HepG2 (cell line): ENCODE results near the gene ZFP92. TPM values are rescaled to one million over a fixed set of nuclear protein-coding genes. Genes with fewer than 3 reads are reported as not detected.

Source experiments
- ATAC-seq: fragments of 200-7000 bp; cut with Tn5 transposase; 3 replicates; pipeline ENCODE4 v1.9.1; 2020; ENCODE audit warnings: mild to moderate bottlenecking, moderate library complexity
- BruUV-seq: library from RNA; stranded (reverse); fragments of 400-500 nt; replicated peaks from 2 replicates; lab custom pipeline; 2021; lab: Mats Ljungman, UMichigan
- CTCF ChIA-PET: fragments of 300-600 bp; formaldehyde crosslinking; extraction: SDS; loops from one replicate; lab custom pipeline; 2021; ENCODE audit warnings: low total read pairs, inconsistent platforms, low intra/inter-chr PET ratio; lab: Yijun Ruan, JAX
- POLR2A ChIA-PET: fragments of 350-600 bp; sonication (Branson Sonifier 250); formaldehyde crosslinking; loops from one replicate; lab custom pipeline; 2020; ENCODE audit warnings: antibody characterized with exemption, inconsistent platforms; lab: Yijun Ruan, JAX
- DNase-seq: peaks from one replicate; pipeline ENCODE4 v3.0.0-alpha.2; 2015; ENCODE audit warnings: low spot score
- FAIRE-seq: peaks from 3 replicates; lab custom pipeline; 2011; peaks lifted over from hg19 to GRCh38; lab: Jason Lieb, UNC
- H2AFZ ChIP-seq: one replicate; pipeline ENCODE4 v1.6.1; 2011; ENCODE audit warnings: low read length, inconsistent platforms
- H3K27ac ChIP-seq: fragments of 300-600 bp; 3 replicates; pipeline ENCODE4 v1.8.0; 2011; ENCODE audit warnings: mixed run types, mild to moderate bottlenecking, mixed read lengths, low read length, inconsistent platforms; ENCODE audit not compliant: insufficient read depth; ENCODE audit errors: extremely low read length
- H3K27me3 ChIP-seq, 2 experiments: fragments of 200-600 bp in 1 of 2; 2 replicates in 1 of 2; 3 replicates in 1 of 2; pipeline versions ENCODE4 v1.6.0 to v1.8.0; 2011; ENCODE audit warnings: low read length in 2 of 2, mild to moderate bottlenecking in 2 of 2, moderate library complexity in 2 of 2, inconsistent platforms in 1 of 2; ENCODE audit not compliant: insufficient read depth in 2 of 2, control insufficient read depth in 1 of 2
- H3K36me3 ChIP-seq, 2 experiments: fragments of 200-600 bp in 1 of 2; replicated peaks in 1 of 2; 2 replicates in 1 of 2; 3 replicates in 1 of 2; pipeline versions ENCODE4 v1.5.1 to v1.8.0; 2011; ENCODE audit warnings: low read length in 2 of 2, inconsistent platforms in 1 of 2; ENCODE audit not compliant: insufficient read depth in 2 of 2, control insufficient read depth in 1 of 2
- H3K4me1 ChIP-seq: 2 replicates; pipeline ENCODE4 v1.5.1; 2012; ENCODE audit warnings: low read length, inconsistent platforms; ENCODE audit not compliant: insufficient read depth
- H3K4me2 ChIP-seq: 2 replicates; pipeline ENCODE4 v1.6.0; 2011; ENCODE audit warnings: low read depth, low read length, inconsistent platforms
- H3K4me3 ChIP-seq, 3 experiments: fragments of 200-600 bp in 1 of 3; sonication (generic), shearing (Covaris generic) in 1 of 3; replicated peaks in 1 of 3; 2 replicates each; pipeline ENCODE4 v1.5.1; 2011 to 2016; ENCODE audit warnings: low read length in 3 of 3, inconsistent platforms in 2 of 3, low read depth in 2 of 3, mild to moderate bottlenecking in 2 of 3, control low read depth in 1 of 3, mixed read lengths in 1 of 3; ENCODE audit not compliant: insufficient read depth in 1 of 3
- H3K79me2 ChIP-seq: one replicate; pipeline ENCODE4 v1.6.1; 2011; ENCODE audit warnings: low read length, inconsistent platforms; ENCODE audit not compliant: insufficient read depth
- H3K9ac ChIP-seq: 2 replicates; pipeline ENCODE4 v1.6.0; 2011; ENCODE audit warnings: mild to moderate bottlenecking, low read depth, low read length, inconsistent platforms; ENCODE audit not compliant: insufficient read depth
- H3K9me3 ChIP-seq: 2 replicates; pipeline ENCODE4 v1.5.1; 2012; ENCODE audit warnings: mild to moderate bottlenecking, low read length
- H4K20me1 ChIP-seq: 2 replicates; pipeline ENCODE4 v1.6.0; 2011; ENCODE audit warnings: inconsistent platforms, mild to moderate bottlenecking, low read length, moderate library complexity; ENCODE audit not compliant: insufficient read depth
- GABPB1 ChIP-seq: IDR thresholded peaks from 2 replicates; pipeline ENCODE4 v1.6.1; 2016; ENCODE audit warnings: mild to moderate bottlenecking, missing genetic modification reagents, moderate library complexity, missing compliant biosample characterization
- MAFG ChIP-seq: sonication (generic); formaldehyde crosslinking; IDR thresholded peaks from 2 replicates; pipeline ENCODE4 v1.5.1; 2020; ENCODE audit warnings: mild to moderate bottlenecking, missing genetic modification reagents
- ZIK1 ChIP-seq: sonication (generic); formaldehyde crosslinking; IDR thresholded peaks from 2 replicates; pipeline ENCODE4 v1.5.0; 2020; ENCODE audit warnings: mild to moderate bottlenecking, low read depth, missing genetic modification reagents, borderline replicate concordance
- ZNF570 ChIP-seq: sonication (generic); formaldehyde crosslinking; IDR thresholded peaks from 2 replicates; pipeline ENCODE4 v1.4.0; 2020; ENCODE audit warnings: mild to moderate bottlenecking, missing genetic modification reagents, borderline replicate concordance
- ZNF782 ChIP-seq: sonication (generic); formaldehyde crosslinking; IDR thresholded peaks from 2 replicates; pipeline ENCODE4 v1.4.0; 2020; ENCODE audit warnings: missing genetic modification reagents, mild to moderate bottlenecking, borderline replicate concordance
- WGBS: methylation state at CpG from one replicate; pipeline ENCODE4 v1.1.6; 2017; ENCODE audit warnings: low lambda C conversion rate; 5-methylcytosine and 5-hydroxymethylcytosine counted together
- in situ Hi-C: cut with HindIII; loops from 2 replicates; pipeline ENCODE4 v1.10.0; 2017; ENCODE audit warnings: low pct_unique_long_range_greater_than_20kb; ENCODE audit not compliant: extremely low pct_ligation_motif_present
- intact Hi-C: fragments of 100-400 bp; cut with micrococcal nuclease; formaldehyde crosslinking; loops from one replicate; pipeline ENCODE4 v1.10.0; 2022; ENCODE audit not compliant: unreplicated experiment
- polyA plus RNA-seq, 8 experiments: library from polyadenylated mRNA; depleted of rRNA in 3 of 8; stranded (reverse) in 7 of 8; unstranded in 1 of 8; fragments of >200 nt; fragmentation: Illumina TruSeq in 4 of 8; extraction: Trizol in 4 of 8; gene quantifications; 2 replicates each; pipeline versions ENCODE4 v1.2.1 to v1.2.3, GENCODE V29; 2011 to 2016; ENCODE audit warnings: low read depth in 4 of 8, missing spikeins in 1 of 8, mixed read lengths in 1 of 8; ENCODE audit not compliant: insufficient read depth in 1 of 8
- total RNA-seq, 5 experiments: library from RNA; depleted of rRNA; stranded (reverse); fragments of >200 nt; fragmentation: Illumina TruSeq; extraction: Trizol; gene quantifications; 2 replicates each; pipeline ENCODE4 v1.2.3, GENCODE V29; 2016; ENCODE audit warnings: low read depth in 1 of 5
- TF ChIP-seq, protein P1 (sequence below): sonication (generic); formaldehyde crosslinking; IDR thresholded peaks from 2 replicates; pipeline ENCODE4 v1.4.0; 2020; ENCODE audit warnings: mild to moderate bottlenecking, missing genetic modification reagents

The ZFP92 gene
- total and polyA plus RNA-seq, 2 of the 13 experiments (the other 11 are each of a cell fraction or from before 2014, with no cell fraction given) = 0.02 TPM; not detected in 1

DNA sequence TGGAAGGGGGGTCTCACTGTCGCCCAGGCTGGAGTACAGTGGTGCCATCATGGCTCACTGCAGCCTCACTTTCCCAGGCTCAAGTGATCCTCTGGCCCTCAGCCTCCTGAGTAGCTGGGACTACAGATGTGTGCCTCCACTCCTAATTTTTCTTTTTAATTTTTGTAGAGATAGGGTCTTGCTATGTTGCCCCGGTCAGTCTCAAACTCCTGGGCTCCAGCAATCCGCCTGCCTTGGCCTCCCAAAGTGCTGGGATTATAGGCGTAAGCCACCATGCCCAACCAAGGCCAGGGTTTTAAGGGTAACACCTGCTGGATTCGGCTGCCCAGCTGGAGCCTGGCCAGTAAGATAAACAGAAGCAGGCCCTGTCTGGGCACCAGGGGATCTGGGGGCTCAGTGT, 31.2 kb downstream of the ZFP92 start:
- H3K4me3 ChIP-seq = no peak overlapping the region
- H3K27me3 ChIP-seq = no peaks in the 10 kb centered on the region; a peak in 1 of 5 replicates
- no TSS peak for BruUV-seq
- no peak overlapping the region for H3K9ac ChIP-seq
- no peak overlapping the region for H3K27ac ChIP-seq
- POLR2A ChIA-PET = no interaction called here
- H3K36me3 ChIP-seq = no peaks in the 10 kb centered on the region
- H3K4me1 ChIP-seq = no peaks in the 10 kb centered on the region
- H3K79me2 ChIP-seq = no peaks in the 10 kb centered on the region
- H4K20me1 ChIP-seq = no peaks in the 10 kb centered on the region
- no peak overlapping the region for H3K4me2 ChIP-seq
- DNase-seq = no peak
- 0% methylated on average over 1 of the region's 5 CpGs for WGBS
- intact Hi-C loops (no loop called here), in situ Hi-C loops (no loop called here)
- CTCF ChIA-PET = no interaction called here
- no peaks in the 10 kb centered on the region for H3K9me3 ChIP-seq
- no peak for ATAC-seq
- TF ChIP-seq ZIK1 (CRISPR knock-in tag) (no peak), MAFG (CRISPR knock-in tag) (no peak), ZNF782 (no peak), ZNF570 (CRISPR knock-in tag) (no peak), GABPB1 (CRISPR knock-in tag) (no peak)
- TF ChIP-seq, protein P1, sequence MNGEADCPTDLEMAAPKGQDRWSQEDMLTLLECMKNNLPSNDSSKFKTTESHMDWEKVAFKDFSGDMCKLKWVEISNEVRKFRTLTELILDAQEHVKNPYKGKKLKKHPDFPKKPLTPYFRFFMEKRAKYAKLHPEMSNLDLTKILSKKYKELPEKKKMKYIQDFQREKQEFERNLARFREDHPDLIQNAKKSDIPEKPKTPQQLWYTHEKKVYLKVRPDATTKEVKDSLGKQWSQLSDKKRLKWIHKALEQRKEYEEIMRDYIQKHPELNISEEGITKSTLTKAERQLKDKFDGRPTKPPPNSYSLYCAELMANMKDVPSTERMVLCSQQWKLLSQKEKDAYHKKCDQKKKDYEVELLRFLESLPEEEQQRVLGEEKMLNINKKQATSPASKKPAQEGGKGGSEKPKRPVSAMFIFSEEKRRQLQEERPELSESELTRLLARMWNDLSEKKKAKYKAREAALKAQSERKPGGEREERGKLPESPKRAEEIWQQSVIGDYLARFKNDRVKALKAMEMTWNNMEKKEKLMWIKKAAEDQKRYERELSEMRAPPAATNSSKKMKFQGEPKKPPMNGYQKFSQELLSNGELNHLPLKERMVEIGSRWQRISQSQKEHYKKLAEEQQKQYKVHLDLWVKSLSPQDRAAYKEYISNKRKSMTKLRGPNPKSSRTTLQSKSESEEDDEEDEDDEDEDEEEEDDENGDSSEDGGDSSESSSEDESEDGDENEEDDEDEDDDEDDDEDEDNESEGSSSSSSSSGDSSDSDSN = no peak
- no peak for FAIRE-seq
- no peak overlapping the region for H2AFZ ChIP-seq
